Caco-2 (cell line): ENCODE measurements around the gene YDJC. TPM values are rescaled to one million over a fixed set of nuclear protein-coding genes. Genes with fewer than 3 reads are reported as not detected.

Experiments
- BruUV-seq: library from RNA; stranded (reverse); fragments of 400-500 nt; replicated peaks from 2 replicates; lab custom pipeline; 2021; lab: Mats Ljungman, UMichigan
- CTCF ChIA-PET: fragments of 300-600 bp; sonication (Branson Sonifier 250); formaldehyde crosslinking; loops from one replicate; lab custom pipeline; 2022; ENCODE audit warnings: antibody characterized with exemption; lab: Charles Lee
- POLR2A ChIA-PET: fragments of 300-600 bp; sonication (Branson Sonifier 250); formaldehyde crosslinking; loops from one replicate; lab custom pipeline; 2022; ENCODE audit warnings: antibody characterized with exemption; lab: Charles Lee
- DNase-seq, 2 experiments: peaks; one replicate each; pipeline versions ENCODE4 v3.0.0 to v3.0.0-alpha.2; 2020 to 2022
- H3K27me3 ChIP-seq: replicated peaks from 2 replicates; pipeline ENCODE4 v1.6.0; 2011; ENCODE audit warnings: low read length; ENCODE audit not compliant: control insufficient read depth, insufficient read depth
- H3K36me3 ChIP-seq: 2 replicates; pipeline ENCODE4 v1.5.1; 2011; ENCODE audit warnings: low read length; ENCODE audit not compliant: control insufficient read depth, insufficient read depth
- H3K4me1 ChIP-seq: fragments of 250-450 bp; sonication (Bioruptor Pico); 2 replicates; pipeline ENCODE4 v1.5.1; 2020; ENCODE audit warnings: mild to moderate bottlenecking
- H3K4me3 ChIP-seq: 2 replicates; pipeline ENCODE4 v1.5.1; 2011; ENCODE audit warnings: low read depth, mild to moderate bottlenecking, control low read depth, low read length
- H3K9me3 ChIP-seq: fragments of 250-450 bp; sonication (Bioruptor Pico); 2 replicates; pipeline ENCODE4 v1.5.1; 2020; ENCODE audit warnings: mild to moderate bottlenecking, moderate library complexity
- H3K27ac Mint-ChIP-seq: one replicate; pipeline ENCODE4 v1.8.0; 2022; ENCODE audit warnings: mixed read lengths; ENCODE audit not compliant: unreplicated experiment
- H3K27me3 Mint-ChIP-seq: one replicate; pipeline ENCODE4 v1.8.0; 2022; ENCODE audit warnings: mixed read lengths; ENCODE audit not compliant: insufficient read depth, unreplicated experiment
- H3K36me3 Mint-ChIP-seq: one replicate; pipeline ENCODE4 v1.8.0; 2022; ENCODE audit warnings: mild to moderate bottlenecking, mixed read lengths; ENCODE audit not compliant: insufficient read depth, unreplicated experiment
- H3K4me1 Mint-ChIP-seq: one replicate; pipeline ENCODE4 v1.8.0; 2022; ENCODE audit warnings: low read depth, mixed read lengths; ENCODE audit not compliant: unreplicated experiment
- H3K4me3 Mint-ChIP-seq: one replicate; pipeline ENCODE4 v1.8.0; 2022; ENCODE audit warnings: mild to moderate bottlenecking, moderate library complexity, mixed read lengths; ENCODE audit not compliant: unreplicated experiment
- H3K9me3 Mint-ChIP-seq: one replicate; pipeline ENCODE4 v1.8.0; 2022; ENCODE audit warnings: mixed read lengths; ENCODE audit not compliant: unreplicated experiment
- CTCF ChIP-seq, 2 experiments: fragments of 200-600 bp in 1 of 2; IDR thresholded peaks; 1 replicate in 1 of 2; 2 replicates in 1 of 2; pipeline versions ENCODE4 v1.5.1 to v1.8.0; 2011 to 2022; ENCODE audit warnings: antibody characterized with exemption in 1 of 2, control low read depth in 1 of 2, inconsistent platforms in 1 of 2, low read depth in 1 of 2, low read length in 1 of 2, mild to moderate bottlenecking in 1 of 2, moderate library complexity in 1 of 2; ENCODE audit not compliant: insufficient read depth in 1 of 2, severe bottlenecking in 1 of 2, unreplicated experiment in 1 of 2
- intact Hi-C: fragments of 100-400 bp; cut with micrococcal nuclease; formaldehyde crosslinking; loops from one replicate; pipeline ENCODE4 v1.10.0; 2022; ENCODE audit not compliant: unreplicated experiment
- total RNA-seq: library from RNA; stranded (reverse); gene quantifications from 2 replicates; pipeline ENCODE4 v1.2.3, GENCODE V29; 2022

YDJC gene
- total RNA-seq, 1 experiment from 2014 or later: 60.0 TPM

DNA sequence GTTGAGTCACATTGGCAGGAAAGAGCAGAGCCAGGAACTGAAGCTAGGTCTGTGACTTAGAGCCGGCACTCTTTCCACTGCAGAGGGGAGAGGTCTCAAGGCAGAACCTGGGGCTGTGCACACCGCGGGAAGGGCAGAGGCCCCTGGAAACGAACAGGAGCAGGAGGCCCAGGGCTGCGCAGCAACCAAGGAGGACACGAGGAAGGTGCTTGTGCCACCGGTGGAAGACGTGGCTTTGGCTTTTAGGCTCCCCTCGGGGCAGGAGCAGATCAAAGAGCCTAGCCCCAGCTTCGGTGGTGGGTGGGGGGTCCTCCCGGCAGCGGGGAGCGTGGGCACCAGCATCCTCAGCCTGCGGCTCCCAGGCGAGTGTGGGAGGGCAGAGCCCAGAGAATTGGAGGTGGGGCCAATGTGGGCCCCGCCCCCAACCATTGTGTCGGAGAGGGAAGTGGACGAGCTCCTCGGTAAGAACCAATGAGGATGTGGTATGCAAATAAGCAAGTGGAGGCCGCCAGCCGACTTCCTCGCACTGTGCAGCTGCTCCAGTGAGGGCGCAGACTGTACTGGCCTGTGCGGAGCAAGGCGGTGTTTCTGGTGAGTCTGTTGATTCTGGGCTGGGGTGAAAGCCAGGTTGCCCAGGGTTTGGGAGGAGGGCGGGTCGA lies 2.5 kb upstream of the YDJC start, which contains the start of gene CCDC116:
CCDC116 (plus strand) TSS at position 524 of the 659 bp plus-strand sequence. CDS start 422 bp downstream, outside the sequence.
- Histone ChIP-seq H3K9me3 (no peaks in the 10 kb centered on the region), H3K36me3 (peaks cover 2% of the 10 kb centered on the region; the same call in 1 of the 2 replicates), H3K4me3 (no peak within 1 kb of the TSS), H3K4me1 (peaks cover 5% of the 10 kb centered on the region; the same call in 1 of the 2 replicates), H3K27me3 (no peaks in the 10 kb centered on the region)
- H3K36me3 Mint-ChIP-seq: peaks cover 26% of the 10 kb centered on the region
- no peak within 1 kb of the TSS for H3K4me3 Mint-ChIP-seq
- H3K4me1 Mint-ChIP-seq: no peaks in the 10 kb centered on the region
- no peaks in the 10 kb centered on the region for H3K27me3 Mint-ChIP-seq
- peak; percentile 61 to 67 for DNase-seq
- POLR2A ChIA-PET: interaction anchor here (2.5 kb wide), 1 partner anchor 10 kb away, joined by 9 read pairs; the partner anchor contains the start of gene SDF2L1
- H3K27ac Mint-ChIP-seq: no peak within 1 kb of the TSS
- intact Hi-C loops: no loop called here
- TF ChIP-seq CTCF (IDR thresholded peaks at IDR 0.05; ENCODE audit: insufficient read depth in 1 of 2, low read depth in 1 of 2, low read length in 1 of 2, severe bottlenecking in 1 of 2, unreplicated experiment in 1 of 2): no peak
- no peaks in the 10 kb centered on the region for H3K9me3 Mint-ChIP-seq
- CTCF ChIA-PET: interaction anchor here (0.6 to 6.9 kb wide), 3 partner anchors 10 to 542 kb away, joined by 3 to 179 read pairs (median 4); partner anchors contain the start of gene SDF2L1
- BruUV-seq: no TSS peak

GRCh38 chr22:21631025-21631424 lies 1.2 kb upstream of the YDJC start:
- DNase-seq: no peak
- H3K27me3 ChIP-seq: no peaks in the 10 kb centered on the region
- H3K4me3 Mint-ChIP-seq: no peak overlapping the region
- H3K27me3 Mint-ChIP-seq: no peaks in the 10 kb centered on the region
- no peak overlapping the region for H3K4me3 ChIP-seq
- peaks cover 5% of the 10 kb centered on the region; the same call in 1 of the 2 replicates for H3K4me1 ChIP-seq
- POLR2A ChIA-PET: interaction anchor here (4.4 kb wide), 1 partner anchor 11 kb away, joined by 81 read pairs; the partner anchor contains the start of gene SDF2L1
- peaks cover 4% of the 10 kb centered on the region; the same call in 1 of the 2 replicates for H3K36me3 ChIP-seq
- H3K36me3 Mint-ChIP-seq: peaks cover 39% of the 10 kb centered on the region
- no peaks in the 10 kb centered on the region for H3K9me3 ChIP-seq
- H3K27ac Mint-ChIP-seq: no peak overlapping the region
- CTCF ChIA-PET: interaction anchor here (6.9 kb wide), 1 partner anchor 11 kb away, joined by 179 read pairs; the partner anchor contains the start of gene SDF2L1
- no peak for TF ChIP-seq CTCF (IDR thresholded peaks at IDR 0.05; ENCODE audit: insufficient read depth in 1 of 2, low read depth in 1 of 2, low read length in 1 of 2, severe bottlenecking in 1 of 2, unreplicated experiment in 1 of 2)
- BruUV-seq: no TSS peak
- no peaks in the 10 kb centered on the region for H3K4me1 Mint-ChIP-seq
- H3K9me3 Mint-ChIP-seq: no peaks in the 10 kb centered on the region
- intact Hi-C loops: no loop called here
